ENCODE results near the gene TGFBI.

TGFBI gene

GRCh38 chr5:136007271-136007670 is 21.5 kb upstream of the TGFBI start:
- Histone ChIP-seq H3K9ac (ENCODE audit: low read length) (no peak overlapping the region), H3K4me3 (ENCODE audit: insufficient read depth, low read length, poor library complexity, severe bottlenecking) (no peak overlapping the region), H3F3A (ENCODE audit: insufficient read depth) (no peaks in the 10 kb centered on the region), H3K27me3 (ENCODE audit: low read length) (no peaks in the 10 kb centered on the region), H3K36me3 (ENCODE audit: low read length) (no peaks in the 10 kb centered on the region), H3K9me3 (ENCODE audit: insufficient read depth, low read length) (no peaks in the 10 kb centered on the region), H3K4me2 (ENCODE audit: low read depth, low read length, poor library complexity, severe bottlenecking) (no peak overlapping the region), H2AFZ (ENCODE audit: low read depth, low read length, severe bottlenecking) (no peak overlapping the region), H3K27ac (ENCODE audit: low read depth, low read length) (no peak overlapping the region), H3K9me2 (replicated peaks; ENCODE audit: insufficient read depth, low read length) (no peaks in the 10 kb centered on the region), H4K20me1 (ENCODE audit: low read depth, low read length) (no peaks in the 10 kb centered on the region), H3K79me2 (ENCODE audit: insufficient read depth, low read length) (no peaks in the 10 kb centered on the region)
- TF ChIP-seq CTCF (IDR thresholded peaks at IDR 0.05; ENCODE audit: insufficient read depth, low read length, poor library complexity, severe bottlenecking): no peak

GRCh38 chr5:136011414-136012001 is 17.3 kb upstream of the TGFBI start:
- H3K4me2 ChIP-seq (ENCODE audit: low read depth, low read length, poor library complexity, severe bottlenecking): no peak overlapping the region
- H3K79me2 ChIP-seq (ENCODE audit: insufficient read depth, low read length): no peaks in the 10 kb centered on the region
- H4K20me1 ChIP-seq (ENCODE audit: low read depth, low read length): no peaks in the 10 kb centered on the region
- no peaks in the 10 kb centered on the region for H3K9me2 ChIP-seq (replicated peaks; ENCODE audit: insufficient read depth, low read length)
- H3K9ac ChIP-seq (ENCODE audit: low read length): no peak overlapping the region
- no peaks in the 10 kb centered on the region for H3K36me3 ChIP-seq (ENCODE audit: low read length)
- no peak overlapping the region for H3K27ac ChIP-seq (ENCODE audit: low read depth, low read length)
- H3K9me3 ChIP-seq (ENCODE audit: insufficient read depth, low read length): no peaks in the 10 kb centered on the region
- H3K4me3 ChIP-seq (ENCODE audit: insufficient read depth, low read length, poor library complexity, severe bottlenecking): no peak overlapping the region
- no peak for TF ChIP-seq CTCF (IDR thresholded peaks at IDR 0.05; ENCODE audit: insufficient read depth, low read length, poor library complexity, severe bottlenecking)
- no peak for TF ChIP-seq EZH2phosphoT487 (conservative IDR thresholded peaks at IDR 0.05; ENCODE audit: low read length)
- no peaks in the 10 kb centered on the region for H3F3A ChIP-seq (ENCODE audit: insufficient read depth)
- H3K27me3 ChIP-seq (ENCODE audit: low read length): no peaks in the 10 kb centered on the region
- no peak overlapping the region for H2AFZ ChIP-seq (ENCODE audit: low read depth, low read length, severe bottlenecking)

- Histone ChIP-seq H4K20me1 (ENCODE audit: low read depth, low read length) (no peaks in the 10 kb centered on the region), H3K9me2 (replicated peaks; ENCODE audit: insufficient read depth, low read length) (no peaks in the 10 kb centered on the region), H3F3A (ENCODE audit: insufficient read depth) (no peaks in the 10 kb centered on the region), H3K9me3 (ENCODE audit: insufficient read depth, low read length) (no peaks in the 10 kb centered on the region), H3K27ac (ENCODE audit: low read depth, low read length) (no peak overlapping the region), H3K9ac (ENCODE audit: low read length) (no peak overlapping the region), H3K36me3 (ENCODE audit: low read length) (no peaks in the 10 kb centered on the region), H3K4me2 (ENCODE audit: low read depth, low read length, poor library complexity, severe bottlenecking) (peak overlapping the region; percentile 3), H2AFZ (ENCODE audit: low read depth, low read length, severe bottlenecking) (no peak overlapping the region), H3K79me2 (ENCODE audit: insufficient read depth, low read length) (no peaks in the 10 kb centered on the region), H3K27me3 (ENCODE audit: low read length) (no peaks in the 10 kb centered on the region), H3K4me3 (ENCODE audit: insufficient read depth, low read length, poor library complexity, severe bottlenecking) (no peak overlapping the region)
- TF ChIP-seq EZH2phosphoT487 (conservative IDR thresholded peaks at IDR 0.05; ENCODE audit: low read length) (no peak), CTCF (IDR thresholded peaks at IDR 0.05; ENCODE audit: insufficient read depth, low read length, poor library complexity, severe bottlenecking) (no peak)
These were observed 16.6 kb upstream of the TGFBI start for GRCh38 chr5:136012041-136012804.

All from SU-DHL-6 (cell line).